SK-N-SH (cell line): ENCODE measurements around the gene MASP1.

Experiments
- EP300 ChIP-seq, 2 experiments: IDR thresholded peaks; 2 replicates each; pipeline versions ENCODE4 v1.4.0 to v1.6.1; 2012; ENCODE audit warnings: borderline replicate concordance in 1 of 2, low read depth in 1 of 2, low read length in 1 of 2
- RCOR1 ChIP-seq: fragments of 150-350 bp; IDR thresholded peaks from 2 replicates; pipeline ENCODE4 v1.6.1; 2017; ENCODE audit warnings: antibody characterized with exemption, low read length
- SIN3A ChIP-seq: IDR thresholded peaks from 2 replicates; pipeline ENCODE4 v1.6.1; 2012; ENCODE audit warnings: low read depth, mild to moderate bottlenecking, low read length, moderate library complexity, borderline replicate concordance
- TF ChIP-seq, protein P1 (sequence below): IDR thresholded peaks from 2 replicates; pipeline ENCODE4 v1.4.0; 2012; ENCODE audit warnings: low read depth, borderline replicate concordance

DNA sequence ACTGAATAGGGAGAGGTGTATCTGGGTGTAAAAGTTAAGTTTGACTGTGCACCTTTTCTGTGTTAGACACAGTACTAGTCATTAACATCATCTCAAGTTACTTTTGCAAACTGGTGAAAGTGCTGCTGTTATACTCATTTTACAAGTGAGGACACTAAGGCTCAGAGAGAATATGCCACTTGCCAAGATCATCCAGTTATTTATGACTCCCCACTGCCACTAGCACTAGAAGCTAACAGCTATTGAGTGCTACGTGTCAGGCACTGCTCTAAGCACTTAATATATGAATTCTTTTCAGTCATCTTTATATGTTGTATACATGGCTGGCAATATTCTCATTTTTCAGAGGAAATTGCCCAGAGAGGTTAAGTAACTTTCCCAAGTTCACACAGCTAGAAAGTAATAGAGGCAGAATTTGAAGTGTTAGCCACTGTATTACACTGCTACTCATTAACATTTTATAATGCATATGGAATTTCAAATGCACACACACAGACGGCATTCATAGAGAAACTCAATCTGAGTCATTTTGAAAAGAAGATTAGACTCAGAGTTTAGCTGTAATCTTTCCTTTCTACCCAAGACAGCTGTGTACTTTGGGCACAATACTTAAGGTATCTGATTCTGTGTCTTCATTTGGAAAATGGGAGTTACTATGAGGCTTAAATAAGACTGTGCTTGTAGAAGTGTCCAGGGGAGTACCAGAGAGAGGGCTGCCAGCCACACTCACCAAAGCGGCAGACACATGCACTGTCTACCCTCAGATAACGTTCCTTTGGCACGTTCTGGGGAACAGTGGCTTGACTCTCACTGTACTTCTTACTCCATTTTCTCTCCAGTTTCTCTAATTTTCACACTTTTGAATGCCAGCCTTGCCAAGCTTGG, 1.3 kb upstream of the MASP1 start:
- TF ChIP-seq RCOR1 (no peak), SIN3A (no peak), EP300 (IDR thresholded peaks at IDR 0.05; ENCODE audit: borderline replicate concordance in 1 of 2, low read depth in 1 of 2, low read length in 1 of 2) (no peak)
- TF ChIP-seq, protein P1, sequence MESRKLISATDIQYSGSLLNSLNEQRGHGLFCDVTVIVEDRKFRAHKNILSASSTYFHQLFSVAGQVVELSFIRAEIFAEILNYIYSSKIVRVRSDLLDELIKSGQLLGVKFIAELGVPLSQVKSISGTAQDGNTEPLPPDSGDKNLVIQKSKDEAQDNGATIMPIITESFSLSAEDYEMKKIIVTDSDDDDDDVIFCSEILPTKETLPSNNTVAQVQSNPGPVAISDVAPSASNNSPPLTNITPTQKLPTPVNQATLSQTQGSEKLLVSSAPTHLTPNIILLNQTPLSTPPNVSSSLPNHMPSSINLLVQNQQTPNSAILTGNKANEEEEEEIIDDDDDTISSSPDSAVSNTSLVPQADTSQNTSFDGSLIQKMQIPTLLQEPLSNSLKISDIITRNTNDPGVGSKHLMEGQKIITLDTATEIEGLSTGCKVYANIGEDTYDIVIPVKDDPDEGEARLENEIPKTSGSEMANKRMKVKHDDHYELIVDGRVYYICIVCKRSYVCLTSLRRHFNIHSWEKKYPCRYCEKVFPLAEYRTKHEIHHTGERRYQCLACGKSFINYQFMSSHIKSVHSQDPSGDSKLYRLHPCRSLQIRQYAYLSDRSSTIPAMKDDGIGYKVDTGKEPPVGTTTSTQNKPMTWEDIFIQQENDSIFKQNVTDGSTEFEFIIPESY: no peak
